IPS-15b (cell line): ENCODE results near the gene MYL6.

Experiments used
- H3K27me3 ChIP-seq: one replicate; pipeline ENCODE4 v1.6.1; 2013; ENCODE audit warnings: low read length; ENCODE audit not compliant: control insufficient read depth, insufficient read depth
- H3K36me3 ChIP-seq: one replicate; pipeline ENCODE4 v1.6.1; 2013; ENCODE audit warnings: low read length; ENCODE audit not compliant: control insufficient read depth, insufficient read depth
- H3K4me1 ChIP-seq: one replicate; pipeline ENCODE4 v1.6.1; 2013; ENCODE audit warnings: mild to moderate bottlenecking, low read length; ENCODE audit not compliant: control insufficient read depth, insufficient read depth
- H3K4me3 ChIP-seq: one replicate; pipeline ENCODE4 v1.5.1; 2013; ENCODE audit warnings: low read depth, low read length
- H3K9ac ChIP-seq: one replicate; pipeline ENCODE4 v1.6.1; 2013; ENCODE audit warnings: low read depth, mild to moderate bottlenecking, low read length
- H3K9me3 ChIP-seq: one replicate; pipeline ENCODE4 v1.6.1; 2013; ENCODE audit warnings: mild to moderate bottlenecking, low read length; ENCODE audit not compliant: control insufficient read depth, insufficient read depth

Gene MYL6

DNA sequence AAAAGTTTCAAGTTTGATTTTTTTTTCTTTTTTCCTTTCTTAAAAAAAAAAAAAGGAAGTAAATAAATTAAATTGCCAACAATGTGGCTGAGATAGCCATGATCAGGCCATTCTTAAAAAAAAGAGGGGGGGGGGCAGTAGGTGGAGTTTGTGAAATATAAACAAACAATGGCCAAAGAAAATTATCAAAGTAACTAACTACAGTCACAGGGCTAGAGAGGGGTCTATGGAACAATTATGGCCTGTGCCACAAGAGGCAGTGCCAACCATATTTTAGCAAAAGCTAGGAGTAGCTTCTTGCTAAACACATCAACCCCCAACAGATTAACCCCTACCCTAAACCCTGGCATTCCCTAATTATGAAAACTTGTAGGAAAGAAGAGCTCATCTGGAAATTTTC is 47.3 kb downstream of the MYL6 start:
- Histone ChIP-seq H3K9me3 (no peaks in the 10 kb centered on the region), H3K4me1 (no peaks in the 10 kb centered on the region), H3K27me3 (no peaks in the 10 kb centered on the region), H3K4me3 (no peak overlapping the region), H3K36me3 (peaks cover 32% of the 10 kb centered on the region), H3K9ac (no peak overlapping the region)

DNA sequence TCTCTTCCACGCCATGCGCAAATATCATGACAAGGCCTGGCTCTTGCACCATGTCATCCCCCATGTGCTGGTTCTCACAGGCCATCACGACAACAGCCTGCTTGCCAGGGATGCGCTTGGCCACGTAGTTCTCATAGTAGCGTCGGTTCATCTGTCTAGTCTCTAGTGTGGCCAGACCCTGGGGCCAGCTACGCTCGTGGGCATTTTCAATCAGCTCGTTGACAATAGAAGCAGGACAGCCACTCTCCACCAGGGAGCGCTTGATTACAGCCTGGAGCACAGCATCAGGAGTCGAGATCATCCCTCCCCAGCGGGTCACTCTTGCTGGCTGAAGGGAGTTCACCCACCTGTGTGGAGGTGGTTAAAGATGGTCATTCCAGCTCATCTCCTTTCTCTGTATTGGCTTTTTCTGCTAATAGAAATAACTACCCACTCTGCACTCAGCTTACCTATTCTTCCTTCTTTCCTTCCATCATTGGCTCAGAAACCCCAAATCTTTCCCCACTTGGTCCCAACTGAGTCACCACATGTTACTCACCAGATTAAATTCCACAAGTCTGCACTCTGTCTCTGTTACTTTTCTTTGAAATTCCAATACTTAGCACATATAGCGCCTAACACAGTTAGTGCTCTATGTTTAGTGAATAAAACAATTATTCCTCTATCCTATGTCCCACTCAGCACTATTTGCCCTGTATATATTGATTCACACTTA is 48.5 kb downstream of the MYL6 start:
- Histone ChIP-seq H3K9me3 (no peaks in the 10 kb centered on the region), H3K36me3 (peaks cover 34% of the 10 kb centered on the region), H3K9ac (no peak overlapping the region), H3K27me3 (no peaks in the 10 kb centered on the region), H3K4me1 (no peaks in the 10 kb centered on the region), H3K4me3 (no peak overlapping the region)

DNA sequence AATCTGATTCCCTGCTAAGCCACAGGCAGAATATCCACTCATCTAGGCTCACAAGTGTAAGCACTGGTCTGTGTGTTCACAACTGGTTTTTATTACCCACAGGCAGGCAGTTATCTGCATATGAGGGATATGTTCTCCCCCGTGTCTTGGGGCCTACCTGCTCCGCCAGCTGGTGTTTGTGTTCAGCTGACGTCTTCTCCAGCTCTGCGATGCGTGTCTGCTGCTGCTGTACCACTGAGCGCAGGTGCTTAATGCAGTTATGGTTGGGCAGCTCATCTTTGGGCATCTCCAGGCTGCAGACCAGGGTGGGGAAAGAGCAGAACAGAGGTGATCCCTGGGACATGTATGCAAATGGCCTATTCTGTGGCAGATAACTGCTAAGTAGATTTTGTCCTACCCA is 49.8 kb downstream of the MYL6 start:
- Histone ChIP-seq H3K36me3 (peaks cover 46% of the 10 kb centered on the region), H3K27me3 (no peaks in the 10 kb centered on the region), H3K9ac (no peak overlapping the region), H3K4me3 (no peak overlapping the region), H3K4me1 (no peaks in the 10 kb centered on the region), H3K9me3 (no peaks in the 10 kb centered on the region)
